GM20000 (cell line): ENCODE measurements around the gene CDC34.

Experiments used
- DNase-seq: peaks from one replicate; pipeline ENCODE4 v3.0.0; 2012; ENCODE audit warnings: low spot score
- TF ChIP-seq, protein P1 (sequence below): IDR thresholded peaks from 2 replicates; pipeline ENCODE4 v1.5.1; 2012; ENCODE audit warnings: mild to moderate bottlenecking, control low read depth; ENCODE audit errors: extremely low read depth, missing control alignments

Gene CDC34

DNA sequence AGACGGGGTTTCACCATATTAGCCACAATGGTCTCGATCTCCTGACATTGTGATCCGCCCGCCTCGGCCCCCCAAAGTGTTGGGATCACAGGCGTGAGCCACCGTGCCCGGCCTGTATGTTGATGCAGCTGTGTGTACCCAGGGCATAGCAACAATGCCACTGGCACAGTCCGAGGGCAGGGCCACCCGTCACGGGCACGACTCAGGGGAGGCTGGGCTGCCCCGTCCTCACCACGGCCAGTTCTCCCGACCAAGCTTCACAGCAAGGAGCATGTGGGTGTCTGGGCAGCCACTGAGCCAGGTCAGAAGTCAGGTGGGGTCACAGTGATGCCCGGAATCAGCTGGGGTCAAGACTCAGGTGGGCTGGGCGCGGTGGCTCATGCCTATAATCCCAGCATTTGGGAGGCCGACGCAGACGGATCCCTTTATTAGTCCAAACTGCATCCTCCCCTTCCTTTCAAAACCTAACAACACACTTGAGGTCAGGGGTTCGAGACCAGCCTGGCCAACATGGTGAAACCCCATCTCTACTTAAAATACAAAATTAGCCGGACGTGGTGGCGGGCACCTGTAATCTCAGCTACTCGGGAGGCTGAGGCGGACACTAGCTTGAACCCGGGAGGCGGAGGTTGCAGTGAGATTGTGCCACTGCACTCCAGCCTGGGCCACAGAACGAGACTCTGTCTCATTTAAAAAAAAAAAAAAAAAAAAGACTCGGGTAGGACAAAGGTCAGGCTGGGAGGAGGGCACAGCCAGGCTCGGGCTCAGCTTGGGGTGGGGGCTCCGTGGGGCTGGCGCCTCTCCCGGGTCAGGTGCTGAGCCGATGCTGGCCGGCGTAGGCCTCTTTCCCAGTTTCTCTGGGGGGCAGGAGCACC, 1.2 kb upstream of the CDC34 start:
- TF ChIP-seq, protein P1, sequence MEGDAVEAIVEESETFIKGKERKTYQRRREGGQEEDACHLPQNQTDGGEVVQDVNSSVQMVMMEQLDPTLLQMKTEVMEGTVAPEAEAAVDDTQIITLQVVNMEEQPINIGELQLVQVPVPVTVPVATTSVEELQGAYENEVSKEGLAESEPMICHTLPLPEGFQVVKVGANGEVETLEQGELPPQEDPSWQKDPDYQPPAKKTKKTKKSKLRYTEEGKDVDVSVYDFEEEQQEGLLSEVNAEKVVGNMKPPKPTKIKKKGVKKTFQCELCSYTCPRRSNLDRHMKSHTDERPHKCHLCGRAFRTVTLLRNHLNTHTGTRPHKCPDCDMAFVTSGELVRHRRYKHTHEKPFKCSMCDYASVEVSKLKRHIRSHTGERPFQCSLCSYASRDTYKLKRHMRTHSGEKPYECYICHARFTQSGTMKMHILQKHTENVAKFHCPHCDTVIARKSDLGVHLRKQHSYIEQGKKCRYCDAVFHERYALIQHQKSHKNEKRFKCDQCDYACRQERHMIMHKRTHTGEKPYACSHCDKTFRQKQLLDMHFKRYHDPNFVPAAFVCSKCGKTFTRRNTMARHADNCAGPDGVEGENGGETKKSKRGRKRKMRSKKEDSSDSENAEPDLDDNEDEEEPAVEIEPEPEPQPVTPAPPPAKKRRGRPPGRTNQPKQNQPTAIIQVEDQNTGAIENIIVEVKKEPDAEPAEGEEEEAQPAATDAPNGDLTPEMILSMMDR = no peak
- no peak for DNase-seq

DNA sequence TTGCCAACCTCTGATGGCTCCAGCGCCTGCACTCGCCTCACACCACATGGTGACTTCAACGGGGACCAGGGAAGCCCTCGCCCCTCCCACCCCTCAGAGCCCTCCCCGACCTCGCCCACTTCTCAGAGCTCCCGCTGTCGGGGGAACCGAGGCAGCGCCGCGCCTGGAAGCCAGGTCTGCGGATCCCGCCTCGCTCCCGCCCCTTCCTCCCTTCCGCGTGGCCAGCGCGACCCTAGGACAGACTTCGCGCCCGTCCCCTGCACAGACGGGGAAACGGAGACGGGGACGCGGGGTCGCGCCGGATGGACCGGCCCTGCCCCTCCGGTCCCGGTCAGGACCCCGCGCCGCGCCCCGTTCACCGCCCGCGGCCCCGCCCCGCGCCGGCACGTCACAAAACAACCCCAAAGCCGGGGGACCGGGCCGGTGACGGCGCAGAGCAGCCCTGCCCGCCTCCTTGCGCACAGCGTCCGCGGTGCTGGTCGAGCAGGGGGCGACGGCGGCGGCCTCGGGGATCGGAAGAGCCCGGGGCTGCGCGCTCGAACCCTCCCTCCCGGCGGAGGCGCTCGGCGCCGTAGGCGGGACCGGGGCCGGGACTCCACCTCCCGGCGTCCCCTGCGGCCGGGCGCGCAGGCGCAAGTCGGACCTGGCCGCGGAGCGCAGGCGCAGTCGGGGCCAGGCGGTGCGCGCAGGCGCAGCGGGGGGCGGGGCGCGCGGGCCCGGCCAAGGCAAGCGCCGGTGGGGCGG, 379 bp upstream of the CDC34 start:
- TF ChIP-seq, protein P1 = no peak
- peak; percentile 100 for DNase-seq

DNA sequence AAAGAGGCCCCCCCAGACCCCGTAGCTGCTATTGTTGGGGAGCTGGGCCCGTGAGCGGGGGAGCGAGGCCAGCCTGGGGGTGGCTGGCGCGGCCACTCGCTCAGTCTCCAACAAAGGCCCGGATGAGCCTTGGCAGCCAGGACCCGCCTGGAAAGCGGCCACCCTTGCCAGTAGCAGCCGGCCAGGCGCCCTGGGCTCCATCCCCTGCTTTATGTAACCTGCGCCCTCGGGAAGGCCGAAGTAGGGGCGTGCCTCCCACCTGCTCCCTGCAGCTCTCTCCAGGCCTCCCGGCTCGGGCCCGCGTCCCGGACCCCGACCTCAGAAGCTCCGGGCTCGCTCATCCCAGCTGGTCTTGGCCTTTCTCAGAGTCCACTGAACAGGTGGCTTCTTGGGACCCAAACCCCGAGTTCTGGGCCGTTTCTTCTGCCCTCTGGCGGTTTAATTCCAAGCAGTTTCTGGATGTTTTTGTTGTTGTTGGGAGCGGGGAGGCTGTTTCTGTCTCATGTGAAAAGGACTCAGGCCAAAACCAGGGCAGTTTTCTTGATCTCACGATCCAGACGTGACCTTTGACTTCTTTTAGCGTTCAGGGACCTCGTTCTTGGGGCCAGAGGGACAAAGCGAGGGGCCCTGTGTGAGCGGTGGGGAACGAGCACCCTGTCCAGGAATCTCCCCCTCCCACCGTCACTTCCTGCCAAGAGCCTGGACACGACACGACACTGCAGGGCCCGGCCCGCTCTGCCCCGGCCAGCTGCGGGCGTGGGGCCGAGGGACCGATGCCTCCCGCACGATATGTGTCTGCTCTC, 1.2 kb downstream of the CDC34 start:
- TF ChIP-seq, protein P1 = peak; percentile 37
- peak; percentile 74 for DNase-seq

DNA sequence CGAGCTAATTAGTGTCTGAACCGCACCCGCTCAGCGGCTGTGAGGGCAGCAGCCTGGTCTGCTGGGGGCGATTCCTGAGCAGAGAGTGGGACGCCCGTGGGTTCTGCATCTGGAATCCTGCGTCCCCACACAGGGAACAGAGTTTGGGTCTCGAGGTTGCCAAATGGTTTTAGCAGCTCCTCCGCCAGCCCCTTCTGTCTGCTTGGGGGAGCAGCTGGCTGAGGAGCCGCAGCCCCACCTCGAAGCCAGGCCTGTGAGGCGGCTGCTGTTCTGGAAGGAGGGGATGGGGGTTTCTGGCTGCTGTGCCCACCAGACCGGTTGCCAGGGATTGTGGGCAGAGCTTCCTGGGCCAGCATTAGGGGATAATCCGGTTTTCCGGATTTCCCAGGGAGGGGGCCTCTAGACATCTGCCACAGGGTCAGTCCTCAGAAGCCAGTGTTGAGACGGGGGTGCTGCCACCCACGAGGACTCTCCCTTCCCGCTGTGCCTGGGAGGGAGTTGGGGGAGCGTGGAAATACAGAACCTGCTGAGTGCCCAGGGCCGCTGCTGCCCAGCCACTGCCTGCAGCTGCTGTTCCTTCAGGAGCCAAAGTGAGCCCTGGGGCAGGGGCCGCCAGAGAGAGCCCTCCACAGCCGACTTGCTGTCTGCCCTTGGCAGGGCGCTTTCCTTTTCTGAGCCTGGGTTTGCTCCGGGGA, 2.0 kb downstream of the CDC34 start:
- TF ChIP-seq, protein P1 = no peak
- DNase-seq = no peak

DNA sequence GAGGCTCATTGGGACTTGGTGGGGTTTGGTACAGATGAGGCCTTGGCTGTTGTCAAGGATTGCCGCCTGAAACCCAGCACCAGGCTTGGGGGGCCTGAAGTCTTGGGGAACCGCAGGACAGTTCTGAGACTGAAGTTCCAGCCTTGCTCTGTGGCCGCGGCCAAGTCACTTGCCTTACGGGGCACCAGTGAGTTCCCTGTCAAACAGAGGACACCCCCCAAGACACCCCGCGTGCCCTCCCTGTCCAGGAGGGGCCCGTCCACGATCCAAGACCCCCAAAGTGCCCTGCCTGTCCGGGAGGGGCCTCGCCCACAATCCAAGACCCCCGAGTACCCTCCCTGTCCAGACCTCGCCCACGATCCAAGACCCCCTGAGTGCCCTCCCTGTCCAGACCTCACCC, 2.5 kb downstream of the CDC34 start:
- no peak for DNase-seq
- TF ChIP-seq, protein P1 = no peak

DNA sequence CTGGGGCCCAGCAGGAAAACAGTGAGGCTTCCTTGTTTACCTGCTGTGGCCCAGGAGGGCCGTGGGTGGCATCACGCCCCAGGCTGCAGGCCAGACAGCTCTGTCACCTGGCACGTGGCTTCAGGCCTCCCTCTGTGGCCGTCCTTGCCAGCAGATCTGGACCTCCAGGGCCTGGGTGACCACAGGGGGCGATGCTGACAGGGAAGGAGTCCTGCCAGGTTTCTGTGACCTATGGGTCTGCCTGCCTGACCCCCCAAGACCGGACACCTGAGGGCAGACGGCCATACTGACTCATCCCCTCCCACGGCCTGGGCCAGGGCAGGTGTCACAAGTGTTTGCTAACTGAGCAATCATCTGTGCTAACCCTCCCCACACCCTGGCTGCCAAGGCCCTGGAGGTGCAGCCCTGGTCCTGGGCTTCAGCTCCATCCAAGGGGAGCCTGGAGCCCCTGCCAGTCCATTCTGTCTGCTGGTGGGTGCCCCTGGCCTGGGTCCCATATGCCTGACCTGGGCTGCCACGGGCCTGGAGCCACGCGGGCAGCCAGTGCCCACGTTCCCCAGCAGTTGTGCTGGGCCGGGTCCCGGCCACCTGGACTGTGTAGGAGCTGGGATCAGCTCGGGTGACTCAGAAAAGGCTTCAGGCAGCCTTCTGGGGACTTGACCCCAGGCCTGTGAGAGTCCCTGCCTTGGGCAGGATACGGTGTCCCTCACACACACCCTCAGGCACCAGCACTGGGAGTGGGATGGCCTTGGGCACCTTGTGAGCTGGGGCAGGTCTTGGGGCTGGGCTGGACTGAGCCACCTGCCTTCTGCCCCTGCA, 3.7 kb downstream of the CDC34 start:
- DNase-seq = no peak
- TF ChIP-seq, protein P1 = no peak
